Measurements from ENCODE around the gene TACC3. TPM values are rescaled to one million over a fixed set of nuclear protein-coding genes. Genes with fewer than 3 reads are reported as not detected.
A peak's percentile ranks its signal among the peaks of the same experiment; 100 is the strongest.

TACC3 gene
- polyA plus RNA-seq, 1 of the 3 experiments (the other 2 are of a cell fraction), result 49.5 TPM

DNA sequence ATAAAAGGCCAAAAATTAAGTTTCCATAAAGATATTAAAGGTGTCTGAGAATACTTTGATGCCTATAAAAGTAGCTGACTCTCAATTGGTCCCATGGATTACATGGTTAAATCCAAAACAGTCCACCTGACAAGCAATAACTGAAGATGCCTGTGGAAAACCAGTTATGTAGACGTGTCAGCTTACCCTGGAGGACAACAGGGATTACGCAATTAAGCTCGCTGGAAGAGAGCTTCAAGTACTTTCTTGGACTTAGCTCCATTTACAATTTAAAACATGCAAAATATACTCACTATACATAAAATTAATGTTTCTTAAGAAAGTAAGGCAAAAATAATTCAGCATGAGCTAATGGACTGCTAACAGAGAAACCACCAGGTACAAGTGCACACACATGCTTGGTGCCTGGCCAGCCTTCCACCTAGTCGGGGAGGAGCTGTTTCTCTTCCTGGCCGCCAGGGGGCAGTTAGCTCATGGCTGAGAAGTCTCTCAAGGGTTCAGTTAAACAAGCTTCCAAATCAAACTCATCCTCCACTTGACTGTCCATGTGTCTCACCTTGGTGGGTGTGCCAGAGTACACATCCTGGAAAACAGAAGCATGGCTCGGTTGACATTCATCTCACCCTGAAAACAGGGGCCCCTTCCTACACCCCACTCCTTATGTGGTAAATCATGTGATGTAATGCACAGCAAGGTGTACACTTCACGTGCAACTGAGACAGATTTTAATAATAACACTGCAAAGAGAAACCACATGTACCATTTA lies 28.0 kb upstream of the TACC3 start:
- no peak overlapping the region for H2AFZ ChIP-seq (ENCODE audit: low read depth)
- no peak overlapping the region for H3K4me2 ChIP-seq
- no peaks in the 10 kb centered on the region for H3K9me2 ChIP-seq
- TF ChIP-seq SMC3 (IDR thresholded peaks at IDR 0.05; ENCODE audit: low read depth, low read length) (peak; percentile 80), GATA2 (CRISPR knock-in tag; IDR thresholded peaks at IDR 0.05) (no peak), YY1 (IDR thresholded peaks at IDR 0.05; ENCODE audit: low read depth) (no peak), NFIC (IDR thresholded peaks at IDR 0.05; ENCODE audit: borderline replicate concordance) (no peak), FOXJ3 (CRISPR knock-in tag; IDR thresholded peaks at IDR 0.05) (no peak), MXI1 (IDR thresholded peaks at IDR 0.05; ENCODE audit: low read depth, low read length) (0 out of 2 replicates have a peak, but pooled peaks have one; percentile 23), RAD21 (IDR thresholded peaks at IDR 0.05; ENCODE audit: low read length) (peak; percentile 75), FOSL2 (IDR thresholded peaks at IDR 0.05; ENCODE audit: borderline replicate concordance, low read depth) (no peak), TEAD4 (IDR thresholded peaks at IDR 0.05; ENCODE audit: borderline replicate concordance, insufficient read depth) (no peak)
- TF ChIP-seq, protein P1, sequence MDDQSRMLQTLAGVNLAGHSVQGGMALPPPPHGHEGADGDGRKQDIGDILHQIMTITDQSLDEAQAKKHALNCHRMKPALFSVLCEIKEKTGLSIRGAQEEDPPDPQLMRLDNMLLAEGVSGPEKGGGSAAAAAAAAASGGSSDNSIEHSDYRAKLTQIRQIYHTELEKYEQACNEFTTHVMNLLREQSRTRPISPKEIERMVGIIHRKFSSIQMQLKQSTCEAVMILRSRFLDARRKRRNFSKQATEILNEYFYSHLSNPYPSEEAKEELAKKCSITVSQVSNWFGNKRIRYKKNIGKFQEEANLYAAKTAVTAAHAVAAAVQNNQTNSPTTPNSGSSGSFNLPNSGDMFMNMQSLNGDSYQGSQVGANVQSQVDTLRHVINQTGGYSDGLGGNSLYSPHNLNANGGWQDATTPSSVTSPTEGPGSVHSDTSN (IDR thresholded peaks at IDR 0.05), result no peak
- TF ChIP-seq, protein P2, sequence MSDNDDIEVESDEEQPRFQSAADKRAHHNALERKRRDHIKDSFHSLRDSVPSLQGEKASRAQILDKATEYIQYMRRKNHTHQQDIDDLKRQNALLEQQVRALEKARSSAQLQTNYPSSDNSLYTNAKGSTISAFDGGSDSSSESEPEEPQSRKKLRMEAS (IDR thresholded peaks at IDR 0.05; ENCODE audit: low read depth), result no peak
- TF ChIP-seq, protein P3, sequence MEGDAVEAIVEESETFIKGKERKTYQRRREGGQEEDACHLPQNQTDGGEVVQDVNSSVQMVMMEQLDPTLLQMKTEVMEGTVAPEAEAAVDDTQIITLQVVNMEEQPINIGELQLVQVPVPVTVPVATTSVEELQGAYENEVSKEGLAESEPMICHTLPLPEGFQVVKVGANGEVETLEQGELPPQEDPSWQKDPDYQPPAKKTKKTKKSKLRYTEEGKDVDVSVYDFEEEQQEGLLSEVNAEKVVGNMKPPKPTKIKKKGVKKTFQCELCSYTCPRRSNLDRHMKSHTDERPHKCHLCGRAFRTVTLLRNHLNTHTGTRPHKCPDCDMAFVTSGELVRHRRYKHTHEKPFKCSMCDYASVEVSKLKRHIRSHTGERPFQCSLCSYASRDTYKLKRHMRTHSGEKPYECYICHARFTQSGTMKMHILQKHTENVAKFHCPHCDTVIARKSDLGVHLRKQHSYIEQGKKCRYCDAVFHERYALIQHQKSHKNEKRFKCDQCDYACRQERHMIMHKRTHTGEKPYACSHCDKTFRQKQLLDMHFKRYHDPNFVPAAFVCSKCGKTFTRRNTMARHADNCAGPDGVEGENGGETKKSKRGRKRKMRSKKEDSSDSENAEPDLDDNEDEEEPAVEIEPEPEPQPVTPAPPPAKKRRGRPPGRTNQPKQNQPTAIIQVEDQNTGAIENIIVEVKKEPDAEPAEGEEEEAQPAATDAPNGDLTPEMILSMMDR (IDR thresholded peaks at IDR 0.05), result peak; percentile 93
- H3K4me3 ChIP-seq (ENCODE audit: low read depth in 2 of 2, low read length in 1 of 2), result no peak overlapping the region; a peak in 1 of 4 replicates
- DNase-seq, result peak; percentile 78
- H3K79me2 ChIP-seq (ENCODE audit: insufficient read depth), result peaks cover 20% of the 10 kb centered on the region
- 60% methylated on average over 7 of the region's 7 CpGs for WGBS (ENCODE audit: low lambda C conversion rate)
- H3K27ac ChIP-seq (ENCODE audit: low read depth in 2 of 2, low read length in 1 of 2), result no peak overlapping the region
- H3K9ac ChIP-seq, result no peak overlapping the region
- ChIA-PET CTCF (interaction anchor here (0.6 to 10.2 kb wide), 27 partner anchors 11 to 337 kb away, joined by 3 to 232 read pairs (median 4); partner anchors contain the start of genes FAM53A, SLBP, TACC3 and TMEM129), POLR2A (interaction anchor here (0.6 to 1.2 kb wide), 6 partner anchors 12 to 37 kb away, joined by 3 to 8 read pairs (median 6); partner anchors contain the start of genes SLBP, TACC3 and TMEM129)
- no peaks in the 10 kb centered on the region for H3K9me3 ChIP-seq
- H3K4me1 ChIP-seq (ENCODE audit: control insufficient read depth in 1 of 2, insufficient read depth in 2 of 2, low read depth in 1 of 2, low read length in 1 of 2), result no peaks in the 10 kb centered on the region
- no peaks in the 10 kb centered on the region for H3K27me3 ChIP-seq (ENCODE audit: insufficient read depth)
- H4K20me1 ChIP-seq (ENCODE audit: insufficient read depth), result 0 out of 2 replicates have a peak, but pooled peaks cover 11% of the 10 kb centered on the region
- H3F3A ChIP-seq (replicated peaks; ENCODE audit: insufficient read depth), result peaks cover 20% of the 10 kb centered on the region
- H3K36me3 ChIP-seq (replicated peaks in 1 of 2; ENCODE audit: control insufficient read depth in 1 of 2, insufficient read depth in 2 of 2, low read length in 1 of 2), result peaks cover 44 to 60% of the 10 kb centered on the region in 2 experiments

- ChIA-PET CTCF (interaction anchor here (10.2 kb wide), 1 partner anchor 28 kb away, joined by 232 read pairs; the partner anchor contains the start of genes TACC3 and TMEM129), POLR2A (no interaction called here)
- H3K9me2 ChIP-seq, result no peaks in the 10 kb centered on the region
- H3F3A ChIP-seq (replicated peaks; ENCODE audit: insufficient read depth), result peaks cover 23% of the 10 kb centered on the region
- H3K36me3 ChIP-seq (replicated peaks in 1 of 2; ENCODE audit: control insufficient read depth in 1 of 2, insufficient read depth in 2 of 2, low read length in 1 of 2), result peaks cover 49 to 74% of the 10 kb centered on the region in 2 experiments
- no peaks in the 10 kb centered on the region for H3K9me3 ChIP-seq
- H3K79me2 ChIP-seq (ENCODE audit: insufficient read depth), result peaks cover 35% of the 10 kb centered on the region
- no peaks in the 10 kb centered on the region for H3K4me1 ChIP-seq (ENCODE audit: control insufficient read depth in 1 of 2, insufficient read depth in 2 of 2, low read depth in 1 of 2, low read length in 1 of 2)
- no peak overlapping the region for H2AFZ ChIP-seq (ENCODE audit: low read depth)
- DNase-seq, result no peak
- H3K27ac ChIP-seq (ENCODE audit: low read depth in 2 of 2, low read length in 1 of 2), result no peak overlapping the region
- no peak overlapping the region for H3K4me2 ChIP-seq
- no peaks in the 10 kb centered on the region for H3K27me3 ChIP-seq (ENCODE audit: insufficient read depth)
- 96% methylated on average over 5 of the region's 5 CpGs for WGBS (ENCODE audit: low lambda C conversion rate)
- H3K9ac ChIP-seq, result no peak overlapping the region
- H3K4me3 ChIP-seq (ENCODE audit: low read depth in 2 of 2, low read length in 1 of 2), result no peak overlapping the region
- peaks cover 15% of the 10 kb centered on the region; the same call in 1 of the 2 replicates for H4K20me1 ChIP-seq (ENCODE audit: insufficient read depth)
- TF ChIP-seq RXRA (IDR thresholded peaks at IDR 0.05; ENCODE audit: borderline replicate concordance, low read depth) (no peak), ELF1 (IDR thresholded peaks at IDR 0.05) (no peak), TEAD4 (IDR thresholded peaks at IDR 0.05; ENCODE audit: borderline replicate concordance, insufficient read depth) (no peak), FOXM1 (IDR thresholded peaks at IDR 0.05; ENCODE audit: low read depth) (no peak), USF2 (IDR thresholded peaks at IDR 0.05; ENCODE audit: borderline replicate concordance, low read depth, low read length) (no peak), YY1 (IDR thresholded peaks at IDR 0.05; ENCODE audit: low read depth) (no peak), MXI1 (IDR thresholded peaks at IDR 0.05; ENCODE audit: low read depth, low read length) (no peak), MEF2A (IDR thresholded peaks at IDR 0.05; ENCODE audit: borderline replicate concordance, low read depth) (no peak), TCF12 (IDR thresholded peaks at IDR 0.05) (no peak), POLR2AphosphoS5 (IDR thresholded peaks at IDR 0.05; ENCODE audit: low read depth, low read length) (no peak), TAF1 (IDR thresholded peaks at IDR 0.05; ENCODE audit: borderline replicate concordance, low read depth, low read length) (no peak), RFX5 (IDR thresholded peaks at IDR 0.05; ENCODE audit: low read length) (no peak), RAD21 (IDR thresholded peaks at IDR 0.05; ENCODE audit: low read length) (no peak), EZH2phosphoT487 (IDR thresholded peaks at IDR 0.05; ENCODE audit: borderline replicate concordance, low read depth) (no peak)
- TF ChIP-seq, protein P1 (IDR thresholded peaks at IDR 0.05), result no peak
Observed at GRCh38 chr4:1695913-1696312, 25.4 kb upstream of the TACC3 start.

Data from SK-N-SH (cell line).